GM18511 (cell line): Measurements from ENCODE around the gene PHACTR3.

Experiments used
- ATAC-seq: cut with Tn5 transposase; IDR thresholded peaks from one replicate; pipeline ENCODE4 v1.9.1; 2021; ENCODE audit warnings: mild to moderate bottlenecking, moderate library complexity; ENCODE audit not compliant: unreplicated experiment

PHACTR3 gene

DNA sequence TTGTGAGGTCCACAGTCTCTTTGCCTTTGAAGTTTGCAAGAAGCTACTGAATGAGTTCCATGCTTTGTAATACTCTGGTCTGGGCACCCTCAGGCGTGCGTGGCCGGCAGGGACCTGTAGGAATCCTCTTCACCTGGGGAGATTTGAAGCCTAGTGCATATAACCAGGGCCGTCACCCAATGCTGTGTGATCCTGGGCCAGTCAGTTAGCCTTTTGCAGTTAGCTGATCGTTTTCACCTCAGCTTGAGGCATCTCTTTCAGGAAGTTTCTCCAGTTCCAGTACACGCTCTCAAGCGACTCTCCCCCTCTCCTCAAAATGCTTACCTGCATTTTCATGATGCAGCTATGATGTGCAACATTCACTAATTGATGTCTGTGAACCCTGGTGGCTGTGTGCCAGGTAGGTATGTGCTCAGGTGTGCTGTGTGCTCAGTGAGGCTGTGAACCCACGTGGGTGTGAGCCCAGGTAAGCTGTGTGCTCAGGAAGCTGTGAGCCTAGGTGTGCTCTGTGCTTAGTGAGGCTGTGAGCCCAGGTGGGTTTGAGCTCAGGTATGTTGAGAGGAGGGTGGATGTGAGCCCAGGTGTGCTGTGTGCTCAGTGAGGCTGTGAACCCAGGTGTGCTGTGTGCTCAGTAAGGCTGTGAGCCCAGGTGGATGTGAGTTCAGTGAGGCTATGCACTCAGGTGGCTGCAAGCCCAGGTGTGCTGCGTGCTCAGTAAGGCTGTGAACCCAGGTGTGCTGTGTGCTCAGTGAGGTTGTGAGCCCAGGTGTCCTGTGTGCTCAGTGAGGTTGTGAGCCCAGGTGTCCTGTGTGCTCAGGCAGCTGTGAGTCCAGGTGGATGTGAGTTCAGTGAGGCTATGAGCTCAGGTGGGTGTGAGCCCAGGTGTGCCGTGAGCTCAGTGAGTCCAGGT, 120.4 kb downstream of the PHACTR3 start:
- no peak for ATAC-seq

DNA sequence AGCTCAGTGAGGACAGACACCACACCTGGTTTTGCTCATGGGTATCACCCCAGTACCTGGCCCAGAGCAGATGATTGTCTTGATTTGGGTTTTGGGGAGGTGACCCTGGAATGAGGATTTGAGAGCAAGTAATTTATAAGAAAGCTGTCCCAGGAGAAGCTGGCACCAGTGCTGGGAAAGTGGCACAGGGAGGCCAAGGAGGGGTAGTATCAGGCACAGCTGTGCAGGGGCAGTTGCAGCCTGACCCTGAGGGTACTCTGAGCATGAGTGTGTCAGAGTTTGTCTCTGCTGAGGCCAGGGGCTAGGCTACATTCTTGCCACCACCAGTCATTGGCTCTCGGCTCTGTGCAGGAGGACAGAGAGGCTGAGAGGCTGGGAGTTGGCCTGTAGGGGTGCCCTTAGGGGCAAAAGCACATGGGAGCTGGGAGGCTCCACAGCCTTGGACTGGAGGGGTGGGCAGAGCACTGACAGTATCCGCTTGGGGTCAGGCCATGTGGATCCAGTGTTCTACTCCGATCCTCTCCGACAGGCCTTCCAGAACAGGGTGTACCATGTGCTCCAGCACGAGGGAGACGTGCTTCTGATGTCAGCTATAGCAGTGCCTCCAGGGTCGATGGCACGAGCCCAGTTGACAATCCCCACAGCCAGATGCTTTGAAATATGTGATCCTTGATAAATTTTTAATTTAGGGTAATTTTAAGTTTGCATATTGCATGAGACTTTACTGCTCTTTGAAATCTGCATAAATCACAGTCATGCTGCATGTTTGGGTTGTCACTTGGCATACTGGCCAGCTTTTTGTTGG, 121.3 kb downstream of the PHACTR3 start:
- ATAC-seq: no peak

GRCh38 chr20:59726281-59726595, 121.9 kb downstream of the PHACTR3 start:
- ATAC-seq: no peak

GRCh38 chr20:59728722-59729430, 124.5 kb downstream of the PHACTR3 start:
- ATAC-seq: no peak

DNA sequence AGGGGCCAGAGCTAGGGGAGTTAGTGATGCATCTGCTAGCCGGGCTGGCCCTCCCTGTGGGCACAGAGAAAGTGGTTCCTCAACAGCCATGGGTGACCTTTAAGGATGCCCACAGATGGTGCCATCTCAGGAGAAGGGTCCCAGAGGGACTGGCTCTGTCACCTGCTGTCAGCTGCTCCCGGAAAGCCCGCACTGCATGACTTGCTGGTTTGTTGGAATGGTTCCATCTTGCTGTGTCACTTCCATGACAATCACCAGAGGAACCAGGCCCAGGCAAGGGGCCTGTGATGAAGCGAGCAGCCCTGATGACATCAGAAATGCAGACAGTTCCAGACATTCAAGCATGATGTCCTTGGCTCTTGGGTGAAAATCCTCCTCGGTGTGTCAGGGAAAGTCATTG, 125.2 kb downstream of the PHACTR3 start:
- no peak for ATAC-seq

DNA sequence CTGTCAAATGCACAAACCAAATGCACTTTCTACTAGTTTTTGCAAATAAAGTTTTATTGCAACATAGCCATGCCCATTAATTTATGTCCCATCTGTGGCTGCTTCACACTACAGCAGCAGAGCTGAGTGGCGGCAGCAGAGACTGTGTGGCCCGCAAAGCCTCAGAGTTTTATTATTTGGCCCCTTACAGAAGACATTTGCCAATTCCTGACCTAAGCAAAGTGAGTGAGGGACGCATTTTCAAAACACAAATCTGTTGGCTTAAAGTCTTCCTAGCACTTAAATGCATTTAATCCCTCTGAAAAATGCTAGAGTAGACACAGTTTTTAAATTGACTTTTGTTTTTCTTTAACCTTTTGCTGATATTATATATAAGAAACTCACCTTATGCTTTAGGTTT, 126.4 kb downstream of the PHACTR3 start:
- no peak for ATAC-seq

DNA sequence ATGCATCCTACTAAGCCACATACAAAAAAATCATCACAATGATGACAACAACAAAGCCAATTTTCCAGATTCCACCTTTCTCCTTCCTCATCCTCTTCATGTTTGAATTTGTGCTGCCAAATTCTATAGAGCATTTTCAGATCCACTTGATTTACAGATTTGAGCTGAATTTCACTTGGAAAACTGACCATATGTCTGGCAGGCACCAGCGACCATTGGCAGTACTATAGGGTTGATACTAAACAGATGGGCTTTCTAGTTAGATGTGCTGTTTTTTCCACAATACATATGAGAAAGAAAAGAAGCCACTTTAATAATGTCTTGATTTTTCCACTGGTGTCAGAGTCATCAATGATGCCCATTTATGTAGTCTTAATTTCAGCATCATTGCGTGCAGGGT, 127.0 kb downstream of the PHACTR3 start:
- no peak for ATAC-seq

DNA sequence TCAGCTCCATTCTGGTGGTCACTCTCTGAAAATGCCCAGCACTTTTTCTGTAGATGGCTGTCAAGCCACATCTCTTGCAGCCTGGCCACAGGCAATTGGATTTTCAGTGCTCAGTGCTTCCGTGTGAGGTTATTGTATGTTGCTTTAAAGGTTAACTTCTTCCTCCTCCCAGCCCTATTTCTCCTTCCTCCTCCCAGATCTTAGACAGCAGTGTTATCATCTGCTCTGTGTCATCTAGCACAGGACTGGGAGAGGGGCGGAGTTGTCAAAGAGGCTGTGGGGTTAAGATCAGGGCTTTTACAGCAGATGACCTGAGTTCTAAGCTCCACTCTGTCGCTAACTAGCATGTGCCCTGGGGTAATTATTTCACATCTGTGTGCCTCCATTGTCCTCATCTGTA, 129.0 kb downstream of the PHACTR3 start:
- ATAC-seq: no peak

- ATAC-seq: no peak
Observed at GRCh38 chr20:59735486-59735885, 131.1 kb downstream of the PHACTR3 start.

DNA sequence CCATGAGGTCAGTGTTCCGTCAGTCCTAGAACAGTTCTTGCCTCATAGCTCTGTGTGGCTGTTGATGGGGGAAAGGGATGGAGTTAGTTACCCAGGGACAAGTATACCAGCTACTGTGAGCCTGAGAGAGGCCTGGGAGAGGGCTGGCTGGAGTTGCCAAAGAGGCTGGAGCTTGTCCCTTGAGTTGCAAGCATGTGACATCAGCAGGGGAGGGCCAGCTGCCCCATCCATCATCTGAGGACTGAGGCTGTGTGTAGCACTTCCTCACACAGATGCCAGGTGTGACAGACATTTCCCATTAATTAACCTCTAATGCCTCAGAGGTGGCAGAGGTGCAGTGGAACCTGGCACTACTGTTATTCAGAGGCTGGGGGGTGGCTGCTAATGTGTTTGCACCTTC, 131.6 kb downstream of the PHACTR3 start:
- no peak for ATAC-seq

DNA sequence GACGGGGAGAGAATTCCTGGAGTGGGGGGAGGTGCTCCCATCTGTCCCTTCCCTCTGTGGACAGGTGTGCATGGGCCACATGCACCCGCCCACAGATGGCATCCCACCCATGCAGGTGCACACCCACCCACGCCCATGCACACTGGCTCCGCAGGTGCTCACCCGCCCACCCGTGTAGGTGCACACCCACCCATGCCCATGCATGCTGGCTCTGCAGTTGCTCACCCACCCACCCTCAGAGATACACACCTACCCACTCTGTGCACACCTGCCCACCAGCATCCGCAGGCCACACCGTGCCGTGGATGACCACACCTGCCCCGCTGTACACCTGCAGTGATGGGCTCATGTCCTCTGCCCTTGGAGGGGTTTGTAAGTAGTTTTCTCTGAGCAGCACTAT, 132.0 kb downstream of the PHACTR3 start:
- ATAC-seq: no peak

GRCh38 chr20:59737073-59737666, 132.8 kb downstream of the PHACTR3 start:
- ATAC-seq: no peak

- no peak for ATAC-seq
Observed at GRCh38 chr20:59737816-59738215, 133.5 kb downstream of the PHACTR3 start.

DNA sequence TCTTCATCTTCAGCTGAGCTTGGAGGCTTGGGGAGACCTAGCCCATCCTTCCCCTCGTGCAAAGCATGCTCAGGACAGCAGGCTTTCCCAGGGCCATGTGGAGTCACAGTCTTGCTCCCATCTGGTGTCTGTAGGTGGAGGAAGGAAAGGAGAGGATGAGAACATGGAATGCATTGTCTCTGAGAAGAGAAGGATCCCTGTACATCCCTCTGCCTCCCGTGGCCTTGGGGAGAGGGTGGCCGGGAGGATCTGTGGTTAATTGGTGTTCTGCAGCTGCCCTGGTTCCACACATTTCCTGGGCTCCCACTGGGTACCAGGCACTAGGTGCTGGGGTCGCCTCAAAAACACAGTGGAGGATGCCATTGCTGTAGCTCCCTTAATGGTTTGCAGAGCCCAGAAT, 134.5 kb downstream of the PHACTR3 start:
- ATAC-seq: no peak

DNA sequence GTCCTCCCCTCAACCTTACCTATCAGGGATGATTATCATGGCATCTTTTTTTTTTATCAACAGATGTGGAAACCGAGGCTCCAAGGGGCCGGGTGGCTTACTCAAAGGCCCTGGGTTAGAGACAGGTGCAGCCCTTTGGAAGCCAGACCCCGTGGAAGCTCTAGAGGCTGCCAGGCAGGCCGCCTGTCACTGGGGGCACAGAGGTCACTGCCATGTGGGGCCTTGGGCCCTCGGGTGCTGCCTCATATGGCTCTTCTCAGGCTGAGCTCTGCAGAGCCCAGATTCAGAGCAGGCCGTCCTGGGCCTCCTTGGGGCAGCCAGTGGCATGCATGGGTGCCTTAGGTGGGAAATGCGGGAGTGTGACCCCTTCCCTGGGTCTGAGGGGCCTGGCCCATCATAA, 136.3 kb downstream of the PHACTR3 start:
- ATAC-seq: no peak

- no peak for ATAC-seq
Observed at GRCh38 chr20:59741073-59741472, 136.7 kb downstream of the PHACTR3 start.

GRCh38 chr20:59742351-59743095, 138.2 kb downstream of the PHACTR3 start:
- ATAC-seq: no peak

DNA sequence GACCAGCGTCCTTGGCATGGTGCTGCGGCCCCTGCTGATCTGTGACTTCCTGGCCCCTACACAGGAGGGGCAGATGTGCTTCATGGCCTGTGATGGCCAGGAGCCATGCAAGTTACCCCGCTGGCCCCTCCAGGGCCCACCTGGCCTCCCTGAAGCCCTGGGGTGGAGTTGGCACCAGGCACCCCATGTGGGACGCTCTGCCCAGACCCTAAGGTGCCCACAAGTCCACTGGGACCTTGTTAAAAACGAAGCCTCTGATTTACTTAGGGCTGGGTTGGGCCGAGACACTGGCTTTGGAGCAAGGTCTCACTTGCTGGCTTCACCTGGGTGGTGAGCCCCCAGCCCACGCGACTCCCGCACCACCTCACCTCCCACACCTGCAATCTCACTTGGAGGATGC, 139.0 kb downstream of the PHACTR3 start:
- no peak for ATAC-seq

DNA sequence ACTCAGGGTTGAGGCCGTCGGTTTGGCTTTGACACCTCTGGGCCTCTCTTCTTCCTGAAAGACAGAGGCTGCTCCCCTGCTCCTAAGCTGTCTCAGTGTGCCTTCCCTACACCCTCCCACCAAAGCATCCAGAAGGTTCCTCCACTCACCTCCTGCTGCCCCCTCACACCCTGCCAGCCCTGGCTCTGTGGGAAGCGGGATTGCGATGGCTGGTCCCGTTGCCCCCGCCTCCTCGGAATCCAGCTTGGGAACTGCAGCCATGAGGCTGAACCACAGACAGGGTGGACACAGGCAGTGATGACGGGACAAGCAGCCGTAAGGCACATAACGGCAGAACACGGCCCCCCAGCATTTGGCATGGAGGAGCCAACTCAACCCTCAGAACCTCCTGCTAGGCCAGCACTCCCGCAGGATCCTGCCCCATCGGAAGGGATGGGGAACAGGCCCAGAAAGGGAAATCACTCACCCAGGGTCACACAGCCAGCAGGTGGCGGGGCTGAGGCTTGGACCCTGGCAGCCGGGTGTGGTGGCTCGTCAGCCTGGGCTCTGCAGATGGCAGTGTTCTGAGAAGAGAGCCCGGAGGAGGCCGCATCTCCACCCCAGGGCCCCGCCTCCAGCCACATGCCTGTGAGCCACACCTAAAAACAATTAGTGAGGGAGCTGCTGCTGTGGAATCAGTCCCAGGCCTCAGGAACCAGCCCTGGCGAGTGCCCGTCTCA, 139.6 kb downstream of the PHACTR3 start:
- no peak for ATAC-seq

DNA sequence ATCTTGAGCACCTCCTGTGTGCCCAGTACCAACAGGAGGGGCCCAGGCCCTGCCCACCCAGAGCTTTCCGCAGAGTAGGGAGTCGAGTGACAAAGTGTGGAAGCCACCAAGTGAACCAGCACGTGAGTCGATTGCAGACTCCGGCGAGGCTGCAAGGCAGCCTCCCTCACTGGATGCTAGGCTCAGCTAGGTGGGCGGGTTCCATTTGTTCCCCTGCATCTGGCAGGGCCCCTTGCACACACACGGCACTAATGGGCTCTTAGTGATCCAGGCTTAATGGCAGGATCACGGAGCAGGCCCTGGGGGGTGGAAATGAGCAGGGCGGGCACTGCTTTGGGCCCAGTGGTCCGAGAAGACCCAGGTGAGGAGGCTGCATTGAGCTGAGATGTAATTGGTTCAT, 140.4 kb downstream of the PHACTR3 start:
- ATAC-seq: no peak
